DOHH2 (cell line): Measurements from ENCODE around the gene IGF2.

Source experiments
- H3F3A ChIP-seq: fragments of 200-600 bp; sonication (generic), shearing (Covaris generic); 2 replicates; pipeline ENCODE4 v1.6.0; 2016; ENCODE audit warnings: antibody characterized with exemption, mild to moderate bottlenecking; ENCODE audit not compliant: control insufficient read depth, insufficient read depth
- H3K27ac ChIP-seq: fragments of 200-600 bp; sonication (generic); 2 replicates; pipeline ENCODE4 v1.5.1; 2014; ENCODE audit warnings: low read depth, mild to moderate bottlenecking, low read length, moderate library complexity
- H3K27me3 ChIP-seq: fragments of 200-600 bp; sonication (generic); 2 replicates; pipeline ENCODE4 v1.6.1; 2014; ENCODE audit warnings: mild to moderate bottlenecking, low read length, mixed read lengths; ENCODE audit not compliant: control insufficient read depth
- H3K36me3 ChIP-seq: fragments of 200-600 bp; sonication (generic); 2 replicates; pipeline ENCODE4 v1.6.1; 2014; ENCODE audit warnings: mild to moderate bottlenecking, low read length, moderate library complexity, mixed read lengths; ENCODE audit not compliant: control insufficient read depth
- H3K4me1 ChIP-seq: fragments of 200-600 bp; sonication (generic); 2 replicates; pipeline ENCODE4 v1.6.1; 2014; ENCODE audit warnings: mild to moderate bottlenecking, low read length, mixed read lengths; ENCODE audit not compliant: control insufficient read depth
- H3K4me2 ChIP-seq: fragments of 200-600 bp; sonication (generic); 2 replicates; pipeline ENCODE4 v1.6.0; 2014; ENCODE audit warnings: mild to moderate bottlenecking, low read length, moderate library complexity
- H3K4me3 ChIP-seq: fragments of 200-600 bp; sonication (generic); 2 replicates; pipeline ENCODE4 v1.5.1; 2014; ENCODE audit warnings: mild to moderate bottlenecking, low read length, mixed read lengths
- H3K79me2 ChIP-seq: fragments of 200-600 bp; sonication (generic); 2 replicates; pipeline ENCODE4 v1.6.1; 2014; ENCODE audit warnings: mild to moderate bottlenecking, low read length, mixed read lengths; ENCODE audit not compliant: control insufficient read depth
- H3K9me2 ChIP-seq: fragments of 200-600 bp; sonication (generic); replicated peaks from 2 replicates; pipeline ENCODE4 v1.6.1; 2014; ENCODE audit warnings: mild to moderate bottlenecking, low read length, mixed read lengths; ENCODE audit not compliant: control insufficient read depth
- H3K9me3 ChIP-seq: fragments of 200-600 bp; sonication (generic); 2 replicates; pipeline ENCODE4 v1.6.1; 2014; ENCODE audit warnings: antibody characterized with exemption, low read length, mixed read lengths; ENCODE audit not compliant: control insufficient read depth, insufficient read depth
- H4K20me1 ChIP-seq: fragments of 200-600 bp; sonication (generic); 2 replicates; pipeline ENCODE4 v1.6.0; 2014; ENCODE audit warnings: low read depth, mild to moderate bottlenecking, antibody characterized with exemption, low read length, moderate library complexity; ENCODE audit not compliant: control insufficient read depth, insufficient read depth
- CTCF ChIP-seq: fragments of 200-600 bp; sonication (generic); IDR thresholded peaks from one replicate; pipeline ENCODE4 v1.5.1; 2014; ENCODE audit warnings: antibody characterized with exemption, mild to moderate bottlenecking, low read depth, low read length; ENCODE audit not compliant: poor library complexity, severe bottlenecking
- EZH2phosphoT487 ChIP-seq: fragments of 200-600 bp; sonication (generic); IDR thresholded peaks from 2 replicates; pipeline ENCODE4 v1.6.1; 2017; ENCODE audit warnings: borderline replicate concordance, mild to moderate bottlenecking, antibody characterized with exemption, low read length, moderate library complexity, mixed read lengths

Gene IGF2

GRCh38 chr11:2139123-2139521 lies at the start of gene IGF2:
Gene IGF2, minus strand, starts transcription at chr11:2139389. Its CDS starts 3,866 bp downstream, at chr11:2135523.
- no peak within 1 kb of the TSS for H3K4me3 ChIP-seq
- no peaks in the 10 kb centered on the region for H3K9me3 ChIP-seq
- no peaks in the 10 kb centered on the region for H4K20me1 ChIP-seq
- no peak within 1 kb of the TSS for H3K27ac ChIP-seq
- peaks cover 17% of the 10 kb centered on the region for H3K27me3 ChIP-seq
- H3K4me1 ChIP-seq: no peaks in the 10 kb centered on the region
- TF ChIP-seq EZH2phosphoT487: no peak
- H3K9me2 ChIP-seq: no peaks in the 10 kb centered on the region
- no peaks in the 10 kb centered on the region for H3K79me2 ChIP-seq
- H3F3A ChIP-seq: no peaks in the 10 kb centered on the region
- no peaks in the 10 kb centered on the region for H3K36me3 ChIP-seq
- H3K4me2 ChIP-seq: no peak within 1 kb of the TSS

GRCh38 chr11:2188745-2189144 lies 49.6 kb upstream of the IGF2 start:
- no peaks in the 10 kb centered on the region for H3F3A ChIP-seq
- no peak overlapping the region for H3K27ac ChIP-seq
- no peaks in the 10 kb centered on the region for H3K36me3 ChIP-seq
- no peaks in the 10 kb centered on the region for H3K9me2 ChIP-seq
- no peak overlapping the region for H3K4me2 ChIP-seq
- H3K79me2 ChIP-seq: no peaks in the 10 kb centered on the region
- no peaks in the 10 kb centered on the region for H4K20me1 ChIP-seq
- no peak overlapping the region for H3K4me3 ChIP-seq
- H3K9me3 ChIP-seq: peaks cover 6% of the 10 kb centered on the region; the same call in 1 of the 2 replicates
- H3K4me1 ChIP-seq: no peaks in the 10 kb centered on the region
- H3K27me3 ChIP-seq: no peaks in the 10 kb centered on the region
- TF ChIP-seq EZH2phosphoT487: no peak
- no peak for TF ChIP-seq CTCF

- Histone ChIP-seq H3K27me3 (no peaks in the 10 kb centered on the region), H3K9me2 (no peaks in the 10 kb centered on the region)
- TF ChIP-seq CTCF (no peak), EZH2phosphoT487 (no peak)
These were observed 48.1 kb upstream of the IGF2 start for GRCh38 chr11:2187280-2187707.

GRCh38 chr11:2186669-2187279 lies 47.6 kb upstream of the IGF2 start:
- Histone ChIP-seq H3K9me3 (peaks cover 6% of the 10 kb centered on the region; the same call in 1 of the 2 replicates), H3K27me3 (no peaks in the 10 kb centered on the region), H3K4me1 (no peaks in the 10 kb centered on the region), H3K79me2 (no peaks in the 10 kb centered on the region), H3K36me3 (no peaks in the 10 kb centered on the region), H3K9me2 (no peaks in the 10 kb centered on the region), H3K27ac (no peak overlapping the region), H3K4me2 (no peak overlapping the region), H3K4me3 (no peak overlapping the region), H3F3A (no peaks in the 10 kb centered on the region), H4K20me1 (no peaks in the 10 kb centered on the region)
- TF ChIP-seq EZH2phosphoT487: no peak
- peak; percentile 63 for TF ChIP-seq CTCF

More at GRCh38 chr11:2187280-2187707, 48.1 kb upstream of the IGF2 start:
- Histone ChIP-seq H3K27ac (no peak overlapping the region), H3F3A (no peaks in the 10 kb centered on the region), H3K9me3 (peaks cover 6% of the 10 kb centered on the region; the same call in 1 of the 2 replicates), H3K79me2 (no peaks in the 10 kb centered on the region), H3K4me3 (no peak overlapping the region), H4K20me1 (no peaks in the 10 kb centered on the region), H3K4me1 (no peaks in the 10 kb centered on the region), H3K36me3 (no peaks in the 10 kb centered on the region), H3K4me2 (no peak overlapping the region)
